HG03097 (cell line): ENCODE measurements around the gene FAM110A.

Experiments used
- ATAC-seq: cut with Tn5 transposase; IDR thresholded peaks from one replicate; pipeline ENCODE4 v1.9.1; 2021; ENCODE audit not compliant: unreplicated experiment, low FRiP score

Gene FAM110A

GRCh38 chr20:870758-871157 is 37.2 kb downstream of the FAM110A start:
- ATAC-seq: no peak

DNA sequence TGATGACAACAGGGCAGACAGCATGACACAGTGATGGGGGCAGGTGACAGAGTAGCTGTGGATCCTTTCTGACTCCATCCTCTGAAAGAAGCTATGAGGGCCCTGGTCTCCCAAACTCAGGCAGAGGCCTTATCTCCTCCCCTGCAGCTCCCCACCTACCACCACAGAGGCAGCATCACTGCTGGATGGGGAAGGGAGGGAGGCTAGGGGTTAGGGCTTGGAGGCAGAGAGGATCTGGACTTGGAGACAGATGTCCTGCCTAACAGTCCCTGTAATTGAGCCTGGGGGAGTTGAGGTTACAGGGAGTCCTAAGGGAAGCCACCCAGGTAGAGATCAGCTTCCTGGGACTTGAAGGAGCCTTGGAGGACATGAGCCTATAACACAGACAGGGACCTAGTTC is 37.9 kb downstream of the FAM110A start:
- ATAC-seq: no peak

DNA sequence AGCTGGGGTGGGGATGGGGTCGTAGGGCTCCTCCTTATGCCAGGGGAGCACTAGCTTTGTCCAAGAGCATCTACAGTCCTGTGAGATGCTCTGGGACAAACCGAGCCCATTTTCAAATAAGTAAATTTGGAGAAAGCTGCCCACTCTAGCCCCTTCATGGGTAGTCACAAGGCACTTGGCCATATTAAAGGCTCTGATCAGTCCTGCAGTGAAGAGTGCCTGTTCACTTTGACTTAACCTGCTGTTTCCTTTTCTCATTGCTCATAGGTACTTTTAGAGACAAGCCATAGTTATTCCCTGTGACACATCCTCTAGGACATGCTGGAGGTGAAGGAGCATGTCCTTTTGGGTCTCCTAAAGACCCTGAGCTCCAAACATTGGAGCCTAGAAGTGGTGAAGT is 38.4 kb downstream of the FAM110A start:
- ATAC-seq: no peak

- no peak for ATAC-seq
Observed at GRCh38 chr20:872855-873520, 39.5 kb downstream of the FAM110A start.

DNA sequence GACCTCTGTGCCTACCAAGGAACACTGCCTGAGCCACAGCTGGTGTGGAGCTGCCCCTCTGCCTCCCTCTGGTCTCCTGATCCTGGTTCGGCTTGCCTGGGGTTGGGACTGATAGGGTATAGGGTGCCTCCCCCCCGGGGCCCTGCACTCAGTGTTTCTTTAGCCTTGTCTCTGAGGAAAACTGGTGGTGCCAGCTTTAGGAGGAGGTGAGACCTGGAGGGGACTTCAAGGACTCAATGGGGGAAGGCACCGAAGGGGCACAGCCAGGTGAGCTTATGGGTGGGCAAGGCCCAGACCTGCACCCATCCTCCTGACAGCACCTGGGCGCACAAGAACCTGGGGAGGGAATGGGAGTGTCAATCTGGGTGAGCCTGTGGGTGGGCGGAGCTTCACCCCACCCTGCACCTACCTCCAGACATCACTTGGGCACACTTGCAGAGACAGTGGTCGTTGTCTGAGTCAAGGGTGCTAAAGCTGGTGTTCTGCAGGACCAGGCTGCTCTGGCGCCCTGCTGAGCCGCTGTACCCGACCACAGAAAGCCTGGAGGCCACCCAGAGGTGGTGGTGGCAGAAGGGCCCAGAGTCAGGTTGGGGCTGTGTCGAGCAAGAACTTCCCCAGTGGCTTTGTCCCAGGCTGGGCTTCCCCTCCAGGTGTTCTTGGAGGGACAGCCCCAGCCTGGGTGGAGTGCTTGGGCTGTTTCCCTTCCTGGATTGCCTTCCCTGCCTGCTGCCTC is 40.5 kb downstream of the FAM110A start:
- ATAC-seq: no peak

GRCh38 chr20:875115-875514 is 41.6 kb downstream of the FAM110A start:
- no peak for ATAC-seq

DNA sequence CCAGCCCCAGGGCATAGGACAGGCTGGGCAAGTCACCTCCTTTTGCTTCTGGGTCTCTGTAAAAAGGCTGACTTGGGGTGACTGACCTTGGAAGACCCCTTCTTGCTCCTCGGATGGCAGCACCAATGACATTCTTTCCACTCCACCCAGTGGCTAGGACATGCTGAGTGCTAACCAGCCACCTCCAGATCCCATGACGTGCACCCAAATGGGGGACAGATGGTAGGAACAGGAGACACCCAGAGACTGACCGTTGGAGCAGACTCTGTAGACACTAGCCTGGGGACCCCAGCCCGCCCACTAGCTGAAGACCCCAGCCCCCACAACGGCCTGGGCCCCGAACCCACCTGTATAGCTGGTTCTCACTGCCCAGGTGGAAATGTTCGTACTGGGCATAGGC is 44.3 kb downstream of the FAM110A start:
- ATAC-seq: no peak

- no peak for ATAC-seq
Observed at GRCh38 chr20:878511-879307, 45.2 kb downstream of the FAM110A start.

DNA sequence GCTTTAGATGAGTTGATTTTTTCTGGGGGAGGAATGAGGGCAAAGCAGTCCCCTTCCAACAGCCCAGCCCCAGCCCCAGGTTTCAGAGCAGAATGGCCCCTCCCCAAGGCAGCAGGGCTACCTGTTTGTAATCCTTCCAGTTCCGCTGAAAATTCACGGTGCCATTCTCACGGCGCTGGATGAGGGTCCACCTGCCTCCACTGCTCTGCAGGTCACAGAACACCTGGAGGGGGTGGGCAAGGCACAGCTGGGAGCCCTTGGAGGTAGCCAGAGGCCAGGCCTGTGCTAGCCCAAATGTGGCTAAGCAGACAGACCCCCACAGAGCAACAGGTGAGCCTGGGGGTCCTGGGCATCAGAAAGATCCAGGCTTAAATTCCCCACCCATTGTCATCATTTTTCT is 46.1 kb downstream of the FAM110A start:
- no peak for ATAC-seq

GRCh38 chr20:881051-881782 is 47.7 kb downstream of the FAM110A start:
- ATAC-seq: no peak

- no peak for ATAC-seq
Observed at GRCh38 chr20:881783-882144, 48.2 kb downstream of the FAM110A start.

DNA sequence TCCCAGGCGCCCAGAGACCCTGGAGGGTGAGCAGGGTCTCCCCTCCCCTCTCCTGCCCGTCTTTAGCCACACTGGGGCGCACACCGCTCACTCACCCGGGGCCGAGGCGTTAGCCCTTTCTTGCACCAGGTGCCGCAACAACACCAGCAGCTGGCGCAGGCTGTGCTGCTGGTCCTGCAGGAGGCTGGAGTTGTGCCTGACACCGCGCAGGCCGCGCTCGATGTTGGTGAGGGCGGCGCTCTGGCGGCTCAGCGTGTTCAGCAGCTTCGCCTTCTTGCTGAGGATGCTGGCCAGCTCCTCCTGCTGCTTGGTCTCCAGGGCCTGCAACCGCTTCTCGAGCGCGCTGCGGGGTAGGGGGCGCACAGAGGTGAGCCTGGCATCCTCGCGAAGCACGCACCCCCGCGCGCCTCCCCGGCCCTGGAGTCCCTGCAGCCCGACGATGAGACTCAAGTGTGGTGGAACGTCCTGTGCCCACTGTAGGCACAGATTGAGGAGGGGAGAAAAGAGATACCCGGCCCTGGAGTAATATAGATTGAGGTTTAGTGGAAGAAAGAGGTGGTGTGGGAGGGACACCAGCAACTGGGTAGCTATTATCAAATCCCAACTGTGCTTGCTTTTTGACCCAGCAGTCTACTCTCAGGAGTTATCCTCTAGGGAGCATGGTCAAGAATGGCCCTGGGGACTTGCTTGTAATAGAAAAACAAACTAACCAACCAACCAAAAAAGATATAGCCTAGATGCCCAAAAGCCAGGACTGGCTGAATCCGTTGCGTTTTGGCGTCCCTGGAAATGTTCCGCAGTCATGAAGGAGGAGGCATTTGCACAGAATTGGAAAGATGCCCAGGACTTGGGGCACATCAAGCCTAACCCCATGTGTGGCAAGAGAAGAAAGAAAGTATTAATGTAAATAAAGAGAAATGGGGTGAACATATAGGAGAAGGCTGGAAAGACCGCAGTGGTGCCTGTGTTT is 51.8 kb downstream of the FAM110A start:
- ATAC-seq: no peak

- no peak for ATAC-seq
Observed at GRCh38 chr20:887137-887536, 53.6 kb downstream of the FAM110A start.

DNA sequence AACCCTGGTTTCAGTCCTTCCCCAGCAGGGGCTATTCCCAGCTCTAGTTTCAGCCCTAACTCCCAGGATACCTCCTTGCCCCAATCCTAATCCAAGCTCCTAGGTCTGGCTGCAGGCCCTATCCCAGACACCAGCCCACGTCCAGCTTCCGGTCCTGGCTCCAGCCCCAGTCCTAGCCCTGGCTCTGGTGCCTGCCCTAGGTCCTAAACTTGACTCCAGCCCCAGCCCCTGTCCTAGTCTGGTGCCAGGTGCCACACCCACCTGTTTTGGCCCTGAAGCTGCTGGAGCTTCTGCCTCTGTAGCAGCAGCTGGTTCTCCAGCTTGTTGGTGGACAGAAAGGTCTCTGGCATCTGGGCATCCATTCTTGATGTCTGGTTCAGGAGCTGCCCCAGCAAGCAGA is 54.5 kb downstream of the FAM110A start:
- no peak for ATAC-seq

GRCh38 chr20:889106-889505 is 55.6 kb downstream of the FAM110A start:
- ATAC-seq: no peak

GRCh38 chr20:889932-890463 is 56.5 kb downstream of the FAM110A start:
- no peak for ATAC-seq

- ATAC-seq: no peak
Observed at GRCh38 chr20:890666-891057, 57.1 kb downstream of the FAM110A start.

- ATAC-seq: no peak
Observed at GRCh38 chr20:891058-891705, 57.7 kb downstream of the FAM110A start.

DNA sequence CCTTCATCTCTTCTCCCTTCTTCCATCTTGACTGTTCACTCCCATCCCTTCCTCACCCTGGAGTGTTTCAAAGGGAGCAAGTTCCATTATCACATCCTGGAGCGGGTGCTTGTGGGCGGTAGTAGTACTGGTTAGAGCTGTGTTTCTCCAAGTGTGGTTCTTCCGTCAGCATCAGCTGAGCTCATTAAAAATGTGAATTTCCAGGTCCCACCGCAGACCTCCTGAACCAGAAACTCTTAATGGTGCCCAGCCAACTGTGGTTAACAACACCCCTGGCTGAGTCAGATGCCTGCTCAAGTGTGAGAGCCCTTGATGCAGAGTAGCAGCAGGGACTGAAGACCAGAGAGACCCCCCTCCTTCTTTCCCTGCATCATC is 58.2 kb downstream of the FAM110A start:
- no peak for ATAC-seq
